Activated CD4-positive, CD25-positive, alpha-beta regulatory T cell (primary cell): ENCODE data around the gene ZC3H11A.
"Not testable (repeated sequence)": the region's sequence is repeated elsewhere in the genome, so short reads cannot be mapped to it uniquely, and the experiment has no call there.

Experiments used
- DNase-seq, 4 experiments: peaks; one replicate each; lab custom pipeline; 2025; lab: John Stamatoyannopoulos, UW

Gene ZC3H11A

GRCh38 chr1:203795441-203796235 lies at the start of gene ZC3H11A, which contains the start of gene ZBED6:
ZC3H11A (plus strand) TSS chr1:203795623; CDS start chr1:203817071, 21,448 bp downstream.
ZBED6 (plus strand) TSS chr1:203795623; CDS start chr1:203797523, 1,900 bp downstream.
- DNase-seq = peak; percentile 91 to 96 (median 94)

- DNase-seq = no peak
These were observed 49.1 kb upstream of the ZC3H11A start for GRCh38 chr1:203746281-203746680.

DNA sequence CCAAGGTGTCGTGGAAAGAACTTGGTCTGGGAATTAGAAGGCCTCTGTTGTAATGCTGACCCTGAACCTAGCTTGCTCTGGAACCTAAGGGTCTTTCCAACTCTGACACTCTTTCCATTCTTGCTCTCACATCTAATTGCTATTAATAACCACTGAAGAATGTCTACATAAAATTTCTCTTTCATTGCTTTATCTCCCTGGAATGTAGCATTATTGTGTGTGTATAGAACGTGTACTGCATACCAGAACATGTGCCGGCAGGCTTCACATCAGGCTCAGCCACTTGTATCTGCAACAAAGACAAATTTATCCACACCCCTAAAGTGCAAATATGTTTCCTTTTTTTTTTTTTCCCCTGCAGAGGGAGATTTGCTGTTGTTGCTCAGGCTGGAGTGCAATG lies 44.4 kb upstream of the ZC3H11A start:
- DNase-seq = no peak

DNA sequence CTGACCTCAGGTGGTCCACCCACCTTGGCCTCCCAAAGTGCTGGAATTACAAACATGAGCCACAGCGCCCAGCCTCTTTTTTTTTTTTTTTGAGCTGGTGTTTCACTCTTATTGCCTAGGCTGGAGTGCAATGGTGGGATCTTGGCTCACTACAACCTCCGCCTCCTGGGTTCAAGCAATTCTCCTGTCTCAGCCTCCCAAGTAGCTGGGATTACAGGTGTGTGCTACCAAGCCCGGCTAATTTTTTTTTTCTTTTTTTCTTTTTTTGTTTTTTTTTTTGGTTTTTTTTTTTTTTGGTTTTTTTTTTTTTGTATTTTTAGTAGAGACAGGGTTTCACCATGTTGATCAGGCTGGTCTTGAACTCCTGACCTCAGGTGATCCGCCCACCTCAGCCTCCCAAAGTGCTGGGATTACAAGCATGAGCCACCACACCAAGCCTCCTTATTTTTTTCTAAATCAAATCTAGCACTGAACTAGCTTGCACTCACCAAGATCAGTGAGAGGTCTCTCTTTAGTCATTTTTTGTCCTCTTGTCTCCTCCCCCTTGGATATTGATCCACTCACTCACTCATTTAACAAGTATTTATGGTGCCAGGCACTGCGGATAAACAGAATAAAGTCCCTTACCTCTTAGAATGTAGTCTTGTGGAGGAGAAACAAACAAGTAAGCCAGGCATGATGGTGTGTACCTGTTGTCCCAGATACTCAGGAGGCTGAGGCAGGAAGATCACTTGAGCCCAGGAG lies 43.6 kb upstream of the ZC3H11A start:
- DNase-seq = not testable (repeated sequence)

DNA sequence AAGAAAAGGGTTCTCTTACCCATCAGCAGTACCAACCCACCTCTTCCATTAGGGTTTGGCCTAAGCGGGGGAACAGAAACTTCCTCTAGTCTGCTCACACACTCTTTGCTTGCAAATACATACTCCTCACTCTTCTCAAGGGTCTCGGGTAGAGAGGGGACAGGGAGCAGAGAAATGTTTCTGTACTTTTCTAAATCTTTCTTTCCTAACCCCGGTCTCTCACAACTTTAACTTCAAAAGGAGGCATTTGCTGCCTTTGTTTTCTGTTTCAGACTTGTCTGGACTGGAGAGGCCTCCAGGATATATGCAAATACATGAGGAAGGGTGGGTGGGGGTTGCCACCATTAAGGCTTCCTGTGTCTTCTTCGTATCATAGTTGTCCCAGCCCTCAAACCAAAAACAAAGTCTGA lies 41.0 kb upstream of the ZC3H11A start:
- DNase-seq = no peak

DNA sequence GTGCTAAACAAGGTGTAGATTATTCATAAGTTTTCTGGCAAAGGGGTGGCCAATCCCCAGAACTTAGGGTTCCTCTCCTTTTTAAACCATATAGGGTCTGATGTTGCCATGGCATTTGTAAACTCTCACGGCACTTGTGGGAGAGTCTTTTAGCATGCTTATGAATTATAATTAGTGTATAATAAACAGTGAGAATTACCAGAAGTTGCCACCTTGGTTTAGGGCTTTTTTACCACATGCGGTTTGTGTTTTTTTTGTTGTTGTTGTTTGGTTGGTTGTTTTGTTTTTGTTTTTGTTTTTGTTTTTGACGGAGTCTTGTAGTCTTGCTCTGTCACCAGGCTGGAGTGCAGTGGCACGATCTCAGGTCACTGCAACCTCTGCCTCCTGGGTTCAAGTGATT lies 39.4 kb upstream of the ZC3H11A start:
- no peak for DNase-seq

DNA sequence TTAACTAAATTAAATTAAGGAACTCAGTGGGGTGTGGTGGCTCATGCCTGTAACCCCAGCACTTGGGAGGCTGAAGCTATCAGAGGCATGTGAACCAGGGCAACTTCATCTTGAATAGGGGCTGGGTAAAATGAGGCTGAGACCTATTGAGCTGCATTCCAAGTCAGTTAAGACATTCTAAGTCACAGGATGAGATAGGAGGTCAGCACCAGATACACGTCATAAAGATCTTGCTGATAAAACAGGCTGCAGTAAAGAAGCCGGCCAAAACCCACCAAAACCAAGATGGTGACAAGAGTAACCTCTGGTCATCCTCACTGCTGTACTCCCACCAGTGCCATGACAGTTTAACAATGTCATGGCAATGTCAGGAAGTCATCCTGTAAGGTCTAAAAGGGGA lies 36.7 kb upstream of the ZC3H11A start:
- DNase-seq = not testable (repeated sequence)

DNA sequence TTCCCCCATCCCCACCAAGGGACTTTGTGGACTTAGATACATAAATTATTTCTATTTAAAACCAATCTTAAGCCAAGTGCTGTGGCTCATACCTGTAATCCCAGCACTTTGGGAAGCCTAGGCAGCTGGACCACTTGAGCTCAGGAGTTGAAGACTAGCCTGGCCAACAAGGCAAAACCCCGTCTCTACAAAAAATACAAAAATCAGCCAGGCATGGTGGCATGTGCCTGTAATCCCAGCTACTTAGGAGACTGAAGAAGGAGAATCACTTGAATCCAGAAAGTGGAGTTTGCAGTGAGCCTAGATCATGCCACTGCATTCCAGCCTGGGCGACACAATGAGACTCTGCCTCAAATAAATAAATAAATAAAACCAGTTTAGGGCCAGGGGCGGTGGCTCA lies 34.9 kb upstream of the ZC3H11A start:
- DNase-seq = no peak

DNA sequence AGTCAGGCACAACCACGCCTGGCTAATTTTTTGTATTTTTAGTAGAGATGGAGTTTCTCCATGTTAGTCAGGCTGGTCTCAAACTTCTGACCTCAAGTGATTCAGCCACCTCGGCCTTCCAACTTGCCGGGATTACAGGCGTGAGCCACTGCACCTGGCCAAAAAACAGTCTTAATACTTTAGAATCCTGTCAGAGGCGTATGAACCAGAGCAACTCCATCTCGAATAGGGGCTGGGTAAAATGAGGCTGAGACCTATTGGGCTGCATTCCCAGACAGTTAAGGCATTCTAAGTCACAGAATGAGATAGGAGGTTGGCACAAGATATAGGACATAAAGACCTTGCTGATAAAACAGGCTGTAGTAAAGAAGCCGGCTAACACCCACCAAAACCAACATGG lies 33.5 kb upstream of the ZC3H11A start:
- not testable (repeated sequence) for DNase-seq

DNA sequence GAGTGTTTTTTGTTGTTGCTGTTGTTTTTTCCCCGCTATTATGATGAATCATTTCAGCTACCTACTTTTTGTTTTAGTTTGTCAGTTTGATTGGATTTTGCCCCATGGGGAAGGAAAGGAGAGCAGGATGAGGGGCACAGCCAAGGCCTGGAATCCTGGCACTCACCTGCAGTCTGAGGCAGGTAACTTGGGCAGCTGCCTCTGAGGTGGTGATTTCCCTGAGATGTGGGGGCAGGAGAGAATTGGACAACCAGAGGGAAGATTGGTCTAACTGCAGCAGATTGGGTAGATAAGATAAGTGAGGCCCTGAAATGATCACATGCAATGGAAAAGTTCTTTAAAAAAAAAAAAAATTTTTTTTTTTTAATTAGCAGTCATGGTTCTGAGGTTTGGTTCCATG lies 31.9 kb upstream of the ZC3H11A start:
- no peak for DNase-seq

DNA sequence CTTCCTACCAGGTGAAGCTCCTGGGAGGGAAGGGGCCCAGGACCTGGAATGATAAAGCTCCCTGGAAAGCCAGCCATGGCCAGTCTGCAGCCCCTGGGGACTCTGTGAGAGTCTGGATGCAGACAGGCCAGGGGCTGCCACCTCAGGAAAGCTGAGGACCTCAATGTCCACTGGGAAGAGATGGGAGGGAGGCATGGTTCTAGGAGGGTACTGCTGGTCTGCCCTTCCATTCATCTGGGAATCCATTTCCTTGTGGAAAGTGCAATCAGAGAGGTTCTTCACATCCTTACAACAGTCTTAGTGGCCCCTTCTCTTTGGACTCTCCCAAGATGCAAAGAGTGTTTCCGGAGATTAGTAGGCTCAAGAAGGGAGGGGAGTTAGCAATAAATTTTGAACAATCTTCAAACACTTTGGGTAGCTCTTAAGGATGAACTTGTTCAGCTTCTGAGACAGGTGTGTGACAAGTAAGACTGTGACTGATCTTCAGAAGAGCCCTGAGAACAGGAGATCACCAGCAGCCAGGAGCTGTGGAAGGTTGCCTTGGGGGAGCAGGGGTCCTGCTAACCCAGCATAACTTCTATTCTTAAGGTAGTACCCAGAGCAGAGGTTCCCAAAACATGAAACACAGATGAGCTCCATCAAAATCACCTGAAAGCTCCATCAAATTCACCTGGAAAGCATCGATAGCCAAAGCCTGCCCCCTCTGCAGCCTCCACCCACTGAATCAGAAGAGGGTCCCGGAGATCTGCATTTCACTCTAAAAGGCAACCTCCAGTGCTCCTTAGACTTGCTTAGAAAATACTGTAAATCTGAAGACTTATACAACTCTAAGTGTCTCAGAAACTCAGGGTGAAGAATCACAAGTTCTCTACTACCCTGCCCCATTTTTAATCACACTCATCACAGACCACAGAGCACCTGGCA lies 31.1 kb upstream of the ZC3H11A start:
- DNase-seq = no peak

DNA sequence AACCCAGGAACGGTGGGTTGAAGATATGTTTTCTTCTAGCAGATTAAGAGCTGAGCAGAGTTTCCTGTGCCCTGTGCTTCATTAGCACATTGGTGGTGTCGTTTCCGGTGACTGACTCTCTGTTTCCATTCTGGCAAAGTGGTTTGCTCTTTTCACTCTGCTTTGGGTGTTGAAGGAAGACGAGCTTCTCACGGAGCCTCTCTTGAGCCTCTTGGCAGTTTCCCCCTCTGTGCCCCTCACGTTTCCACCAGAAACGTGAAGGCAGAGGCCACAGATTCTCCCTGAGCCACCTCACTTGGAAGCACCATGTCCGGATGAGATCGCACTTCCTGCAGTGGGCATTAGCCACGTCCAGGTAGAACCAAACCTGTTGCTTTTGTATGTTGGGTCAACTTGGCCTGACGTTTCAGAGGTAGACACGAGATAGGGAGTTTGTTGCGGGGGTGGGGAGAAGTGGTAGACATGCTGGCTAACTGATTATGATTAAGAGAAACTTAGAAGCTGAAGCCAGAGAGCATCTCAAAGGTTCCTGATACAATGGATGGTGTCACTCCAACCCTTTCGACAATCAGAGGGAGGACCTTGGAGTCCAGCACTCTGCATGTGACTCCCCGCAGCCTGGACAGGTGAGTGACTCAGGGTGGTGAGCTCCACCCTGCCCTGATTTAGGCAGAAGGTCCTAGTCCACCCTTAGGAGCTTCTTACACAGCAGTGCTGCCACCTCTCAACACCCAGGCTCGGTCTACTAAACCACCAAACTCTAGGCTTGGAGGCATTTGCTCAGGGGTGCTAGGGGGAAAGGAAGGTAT lies 30.2 kb upstream of the ZC3H11A start, which contains the start of gene LAX1:
Gene LAX1 (plus strand): TSS at position 155 of the 809 bp plus-strand sequence. CDS start 383 bp downstream, at position 538.
- peak; percentile 28 to 51 (median 44) for DNase-seq

- no peak for DNase-seq
These were observed 27.2 kb upstream of the ZC3H11A start for GRCh38 chr1:203768256-203768655.

- no peak for DNase-seq
These were observed 25.7 kb upstream of the ZC3H11A start for GRCh38 chr1:203769505-203770343.

DNA sequence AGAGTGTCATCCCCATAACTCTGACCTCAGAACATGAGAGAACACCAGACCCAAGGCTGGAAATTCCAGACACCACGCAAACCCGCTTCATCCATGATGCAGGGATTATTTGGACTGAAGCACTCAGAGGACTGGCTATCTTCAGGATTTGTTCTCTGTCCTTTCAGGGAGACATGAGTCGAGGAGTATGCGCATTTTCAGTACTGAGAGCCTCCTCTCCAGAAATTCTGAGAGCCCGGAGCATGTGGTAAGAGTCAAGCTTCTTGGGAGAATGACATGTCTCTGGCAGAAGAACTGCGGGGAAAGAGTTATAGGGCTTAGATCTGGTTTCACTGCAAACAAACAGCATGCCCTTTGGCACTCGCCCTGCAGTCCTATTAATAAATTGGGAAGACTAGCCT lies 23.5 kb upstream of the ZC3H11A start:
- DNase-seq = no peak

- DNase-seq = no peak
These were observed 22.6 kb upstream of the ZC3H11A start for GRCh38 chr1:203772836-203773235.

DNA sequence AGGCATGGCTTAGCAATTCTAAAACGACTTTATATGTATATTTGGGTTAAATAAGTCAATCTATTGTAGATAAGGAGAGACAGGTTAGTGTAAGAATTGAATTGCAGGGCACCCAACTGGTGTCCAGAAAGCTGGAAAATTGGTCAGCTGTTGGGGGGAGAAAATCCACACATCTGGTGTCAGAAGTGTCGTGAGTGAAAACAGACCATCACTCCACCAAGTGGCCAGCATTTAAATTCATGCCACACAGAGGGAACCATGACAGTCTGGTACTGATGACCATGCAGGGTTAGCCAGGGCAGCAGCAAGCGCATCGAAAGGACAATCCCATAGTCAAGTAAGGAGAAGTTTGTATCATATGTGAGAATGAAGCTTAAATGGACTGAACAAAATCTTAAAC lies 18.8 kb upstream of the ZC3H11A start:
- DNase-seq = no peak

- no peak for DNase-seq
These were observed 17.8 kb upstream of the ZC3H11A start for GRCh38 chr1:203777596-203777995.

- DNase-seq = no peak
These were observed 17.3 kb upstream of the ZC3H11A start for GRCh38 chr1:203778146-203778545.

DNA sequence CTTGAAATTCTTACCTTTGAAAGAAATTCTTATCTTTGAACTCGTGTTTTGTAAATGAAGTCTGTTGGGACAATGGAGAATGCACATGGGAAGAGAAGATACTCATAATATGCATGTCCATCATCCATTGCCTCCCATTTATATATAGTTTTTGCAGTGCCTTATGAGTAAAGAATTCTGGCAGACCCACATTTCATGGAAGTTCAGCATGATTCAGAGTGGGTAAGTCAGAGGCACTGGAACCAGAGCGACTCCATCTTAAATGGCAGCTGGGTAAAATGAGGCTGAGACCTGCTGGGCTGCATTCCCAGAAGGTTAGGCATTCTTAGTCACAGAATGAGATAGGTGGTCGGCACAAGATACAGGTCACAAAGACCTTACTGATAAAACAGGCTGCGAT lies 16.6 kb upstream of the ZC3H11A start:
- DNase-seq = no peak
